HG02571 (cell line): ENCODE results near the gene RCBTB1.
"Not testable (repeated sequence)": the region's sequence is repeated elsewhere in the genome, so short reads cannot be mapped to it uniquely, and the experiment has no call there.

Experiments
- ATAC-seq: cut with Tn5 transposase; IDR thresholded peaks from one replicate; pipeline ENCODE4 v1.9.1; 2021; ENCODE audit warnings: mild to moderate bottlenecking, moderate library complexity; ENCODE audit not compliant: unreplicated experiment

The RCBTB1 gene

DNA sequence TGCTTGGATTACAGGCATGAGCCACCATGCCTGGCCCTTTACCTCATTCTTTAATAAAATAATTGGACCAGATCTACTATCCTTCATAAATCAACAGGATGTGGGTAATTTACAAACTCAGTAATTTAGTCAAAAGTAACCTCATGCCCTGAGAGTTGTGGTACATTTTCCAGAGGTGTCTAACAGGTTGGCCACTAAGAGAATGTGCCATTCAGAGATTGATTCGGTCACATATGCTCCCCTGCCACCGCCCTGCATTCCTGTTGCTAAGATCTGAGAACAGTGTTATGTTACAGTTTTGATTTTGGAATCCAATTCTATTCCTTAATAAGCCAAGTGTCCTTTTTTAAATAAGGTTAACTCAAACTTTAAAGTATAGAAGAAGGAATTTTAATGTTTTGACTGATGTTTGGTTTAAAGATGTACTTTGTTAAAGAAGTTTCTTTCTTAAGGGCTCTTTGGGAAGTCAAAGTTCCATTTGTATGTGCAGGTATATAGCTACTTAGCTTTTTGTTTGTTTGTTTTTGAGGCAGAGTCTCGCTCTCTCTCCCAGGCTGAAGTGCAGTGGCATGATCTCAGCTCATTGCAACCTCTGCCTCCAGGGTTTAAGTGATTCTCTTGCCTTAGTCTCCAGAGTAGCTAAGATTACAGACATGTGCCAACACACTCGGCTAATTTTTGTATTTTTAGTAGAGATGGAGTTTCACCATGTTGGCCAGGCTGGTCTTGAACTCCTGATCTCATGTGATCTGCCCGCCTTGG, 60.4 kb downstream of the RCBTB1 start:
- no peak for ATAC-seq

DNA sequence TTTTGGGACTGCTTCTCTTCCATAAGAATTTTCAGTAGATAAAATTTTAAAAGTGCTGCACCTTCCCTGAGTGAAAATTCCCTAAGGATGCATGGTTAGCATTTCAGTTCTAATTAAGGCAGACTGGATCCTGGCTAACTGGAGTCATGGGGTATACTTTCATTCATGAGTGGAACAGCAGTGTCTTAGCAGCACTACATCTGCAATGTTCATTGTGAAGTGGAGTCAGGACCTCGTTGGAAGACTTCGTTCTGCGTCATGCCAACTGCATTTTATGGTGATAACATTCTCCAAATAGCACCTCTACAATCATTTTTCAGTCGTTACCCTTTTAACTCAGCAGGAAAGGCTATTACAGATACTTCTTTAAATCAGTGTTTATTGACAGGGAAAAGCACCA, 64.1 kb downstream of the RCBTB1 start:
- ATAC-seq: no peak

DNA sequence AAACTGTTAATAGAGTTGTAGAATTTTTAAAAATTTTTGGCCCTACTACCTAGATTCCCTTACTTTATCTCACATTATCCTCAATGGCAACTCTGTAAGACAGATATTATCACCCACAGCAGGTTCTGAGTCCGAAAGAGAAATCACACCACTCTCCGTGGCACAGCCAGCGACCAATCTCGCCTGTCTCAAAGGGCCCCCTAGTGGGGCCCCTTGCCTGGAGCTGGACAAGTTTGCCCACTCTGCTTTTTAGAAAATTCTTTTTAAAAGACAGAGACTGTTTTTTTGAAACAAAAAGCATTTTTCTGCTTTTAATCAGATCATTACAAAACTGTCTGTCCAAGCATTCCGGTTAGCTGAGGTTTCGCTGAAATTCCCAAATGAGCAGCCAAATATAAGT, 67.9 kb downstream of the RCBTB1 start:
- no peak for ATAC-seq

DNA sequence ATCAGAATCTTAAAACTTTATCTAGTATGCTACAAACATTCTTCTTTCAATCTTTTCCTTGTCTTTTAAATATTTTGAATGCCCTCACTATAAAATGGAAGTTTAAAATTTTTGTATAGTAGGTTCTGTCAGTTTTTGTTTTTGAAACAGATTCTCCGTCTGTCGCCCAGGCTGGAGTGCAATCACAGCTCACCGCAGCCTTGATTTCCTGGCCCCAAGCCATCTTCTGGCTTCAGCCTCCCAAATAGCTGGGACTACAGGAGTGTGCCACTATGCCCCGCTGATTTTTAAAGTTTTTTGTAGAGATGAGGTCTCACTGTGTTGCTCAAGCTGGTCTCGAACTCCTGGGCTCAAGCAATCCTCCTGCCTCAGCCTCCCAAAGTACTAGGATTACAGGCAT, 68.9 kb downstream of the RCBTB1 start:
- no peak for ATAC-seq

DNA sequence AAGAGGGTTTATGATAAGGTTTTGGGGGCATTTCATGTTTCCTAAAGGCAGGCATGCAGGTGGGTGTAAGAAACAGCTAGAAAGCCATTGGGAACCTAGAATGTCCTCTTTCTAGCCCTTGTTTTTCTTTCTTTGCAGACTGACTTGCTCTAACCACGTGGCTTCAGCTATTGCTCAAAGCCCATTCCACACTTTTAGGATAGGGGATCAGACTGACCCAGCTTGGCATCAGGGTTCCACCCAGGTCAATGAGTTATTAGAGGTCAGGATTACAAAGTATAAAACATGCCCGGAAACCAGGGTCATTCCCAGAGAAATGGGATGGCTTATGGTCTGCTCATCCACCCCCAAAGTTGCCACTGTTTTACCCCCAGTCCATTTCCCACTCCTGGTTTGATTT, 72.8 kb downstream of the RCBTB1 start:
- ATAC-seq: no peak

DNA sequence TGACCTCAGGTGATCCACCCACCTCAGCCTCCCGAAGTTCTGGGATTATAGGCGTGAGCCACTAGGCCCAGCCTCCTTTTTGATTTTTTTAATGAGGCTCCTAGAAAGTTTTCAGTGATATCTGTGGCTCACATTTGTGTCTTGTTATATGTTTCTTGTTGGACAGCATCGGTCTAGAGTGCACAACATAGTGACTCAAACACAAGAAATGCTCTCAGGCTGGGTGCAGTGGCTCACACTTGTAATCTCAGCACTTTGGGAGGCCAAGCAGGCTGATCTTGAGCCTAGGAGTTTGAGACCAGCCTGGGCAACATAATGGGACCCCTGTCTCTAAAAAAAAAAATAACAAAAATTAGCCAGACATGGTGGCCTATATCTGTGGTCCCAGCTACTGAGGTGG, 81.4 kb downstream of the RCBTB1 start:
- ATAC-seq: no peak

DNA sequence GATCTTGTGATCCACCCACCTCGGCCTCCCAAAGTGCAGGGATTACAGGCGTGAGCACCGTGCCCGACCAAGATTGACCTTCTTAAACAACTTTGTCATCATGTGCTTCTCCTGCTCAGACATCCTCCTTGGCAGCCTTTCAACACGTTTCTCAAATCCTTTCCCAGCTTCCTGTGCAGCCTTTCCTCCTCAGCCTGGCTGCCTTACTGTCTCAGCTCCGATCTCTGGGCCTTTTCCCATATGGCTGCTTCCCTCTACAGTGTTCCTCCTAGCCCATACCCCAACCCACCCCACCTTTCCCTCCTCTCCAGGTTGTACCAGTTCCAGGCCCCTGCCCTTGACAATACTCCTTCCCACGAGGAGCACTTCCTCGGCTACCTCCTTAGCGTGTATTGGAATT, 82.4 kb downstream of the RCBTB1 start:
- no peak for ATAC-seq

DNA sequence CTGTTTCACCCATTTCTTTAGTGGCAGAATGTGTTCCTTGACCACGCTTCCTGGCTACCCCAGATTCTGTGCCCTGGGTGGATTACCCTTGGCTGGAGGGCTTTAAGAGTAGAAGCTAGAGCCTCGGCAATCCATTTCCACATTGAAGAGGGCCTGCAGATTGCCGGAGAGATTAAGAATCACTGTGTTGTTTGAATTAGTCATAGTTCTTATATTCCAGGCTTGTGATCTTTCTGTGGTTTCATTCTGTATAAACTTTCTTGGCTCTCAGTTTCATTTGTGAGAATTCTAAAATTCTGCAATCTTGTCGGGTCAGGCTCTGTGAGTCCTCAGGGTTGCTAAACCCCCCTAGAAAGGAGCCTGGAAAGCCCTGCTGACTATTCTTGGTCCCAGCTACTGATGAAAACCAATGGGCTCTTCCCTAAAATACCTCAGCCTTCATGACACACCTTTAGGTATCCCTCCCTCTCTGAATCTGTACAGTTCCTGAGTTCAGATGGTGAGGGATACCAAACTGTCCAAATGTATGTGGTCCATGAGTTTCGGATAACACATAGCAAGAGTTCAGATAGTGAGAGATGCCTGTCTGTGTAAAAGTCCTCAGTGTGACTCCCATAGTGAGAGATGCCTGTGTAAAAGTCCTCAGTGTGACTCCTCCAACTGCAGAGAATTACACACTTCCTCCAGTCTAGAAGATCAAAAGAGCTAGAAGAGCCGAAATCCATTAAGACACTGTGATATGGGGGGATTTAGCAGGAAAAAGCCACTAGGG, 85.3 kb downstream of the RCBTB1 start:
- no peak for ATAC-seq

DNA sequence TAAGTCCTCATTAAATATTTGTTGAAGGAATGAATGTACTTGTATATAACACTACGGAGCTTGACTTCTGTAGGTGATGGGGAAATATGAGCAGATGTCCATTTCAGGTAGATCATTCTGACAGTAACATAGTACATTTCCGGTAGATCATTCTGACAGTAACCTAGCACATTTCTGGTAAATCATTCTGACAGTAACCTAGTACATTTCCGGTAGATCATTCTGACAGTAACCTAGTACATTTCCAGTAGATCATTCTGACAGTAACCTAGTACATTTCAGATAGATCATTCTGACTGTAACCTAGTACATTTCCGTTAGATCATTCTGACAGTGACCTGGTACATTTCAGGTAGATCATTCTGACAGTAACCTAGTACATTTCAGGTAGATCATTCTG, 87.2 kb downstream of the RCBTB1 start:
- no peak for ATAC-seq

DNA sequence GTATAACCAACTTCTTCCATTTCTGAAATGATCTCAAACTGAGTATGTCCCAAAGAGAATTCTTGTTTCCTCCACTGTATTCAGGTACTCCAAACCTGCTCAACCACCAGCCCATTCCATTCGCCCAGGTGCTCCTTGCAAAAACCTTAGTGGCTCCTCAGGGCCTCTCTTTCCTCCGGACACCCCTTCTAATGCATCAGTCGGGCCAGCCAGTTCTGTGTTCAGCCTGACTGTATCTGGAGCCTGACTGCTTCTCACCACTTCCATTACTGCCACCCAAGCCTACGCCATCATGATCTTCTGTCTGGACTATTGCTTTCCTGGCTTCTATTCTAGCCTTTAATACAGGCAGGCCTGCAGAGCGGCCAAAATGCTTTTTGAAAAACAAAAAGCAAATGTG, 88.1 kb downstream of the RCBTB1 start:
- no peak for ATAC-seq

DNA sequence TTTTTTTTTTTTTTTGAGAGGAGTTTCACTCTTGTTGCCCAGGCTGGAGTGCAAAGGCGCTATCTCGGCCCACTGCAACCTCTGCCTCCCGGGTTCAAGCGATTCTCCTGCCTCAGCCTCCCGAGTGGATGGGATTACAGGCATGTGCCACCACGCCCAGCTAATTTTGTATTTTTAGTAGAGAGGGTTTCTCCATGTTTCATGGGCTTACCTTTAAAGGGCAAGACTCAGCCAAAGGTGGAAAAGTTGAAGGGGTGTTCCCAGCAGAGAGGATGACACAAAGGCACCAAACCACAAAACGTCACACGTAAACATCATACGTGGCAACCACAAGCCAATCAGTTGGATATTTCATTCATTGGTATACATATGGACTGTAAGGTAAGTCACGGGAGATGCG, 88.5 kb downstream of the RCBTB1 start:
- not testable (repeated sequence) for ATAC-seq

DNA sequence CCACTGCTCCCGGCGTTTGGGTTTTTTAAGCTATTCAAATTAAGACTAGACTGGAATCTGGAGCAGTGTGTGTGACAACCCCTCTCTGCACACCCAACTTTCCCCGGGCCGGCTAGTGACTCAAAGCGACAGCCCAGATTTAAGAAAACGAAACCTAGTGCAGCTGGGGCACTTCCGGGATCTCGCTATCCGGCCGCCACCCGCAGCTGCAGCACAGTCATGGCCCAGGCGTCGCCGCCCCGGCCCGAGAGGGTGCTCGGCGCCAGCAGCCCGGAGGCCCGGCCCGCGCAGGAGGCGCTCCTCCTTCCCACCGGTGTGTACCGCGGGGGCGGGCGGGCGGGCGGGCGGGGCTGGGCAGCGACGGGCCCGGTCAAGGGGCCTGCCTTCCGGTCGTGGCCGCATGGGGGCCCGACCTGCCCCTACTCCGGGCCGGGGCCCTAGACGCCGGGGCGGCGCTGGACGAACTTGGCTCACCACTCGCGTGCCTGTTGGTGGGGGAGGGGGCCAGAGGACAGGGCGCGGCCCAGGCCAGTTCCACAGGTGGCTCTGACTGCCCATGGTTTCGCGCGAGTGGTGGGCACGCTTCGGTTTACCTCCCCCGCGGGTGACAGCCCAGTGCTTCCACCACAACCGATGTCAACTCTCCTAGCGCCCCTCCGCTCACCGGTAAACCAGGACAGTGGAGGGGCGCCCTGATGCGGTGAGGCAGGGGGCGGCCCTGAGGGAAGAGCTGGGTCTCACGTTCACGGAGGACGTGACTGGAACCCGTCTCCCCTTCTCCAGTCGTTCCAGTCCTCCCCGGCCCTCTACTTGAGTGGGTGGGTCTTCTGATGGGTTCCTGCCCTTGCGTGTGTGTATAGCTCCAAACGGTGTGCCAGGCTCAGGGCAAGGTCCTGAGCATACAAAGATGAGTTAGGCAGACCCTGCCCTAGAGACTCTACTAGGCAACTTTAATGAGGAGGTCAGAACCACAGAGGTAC, 89.3 kb downstream of the RCBTB1 start, which contains the start of gene PHF11:
TSS of gene PHF11 (plus strand) at position 171 of the 980 bp plus-strand sequence. CDS start at position 220, 49 bp downstream.
- ATAC-seq: peak; percentile 81

DNA sequence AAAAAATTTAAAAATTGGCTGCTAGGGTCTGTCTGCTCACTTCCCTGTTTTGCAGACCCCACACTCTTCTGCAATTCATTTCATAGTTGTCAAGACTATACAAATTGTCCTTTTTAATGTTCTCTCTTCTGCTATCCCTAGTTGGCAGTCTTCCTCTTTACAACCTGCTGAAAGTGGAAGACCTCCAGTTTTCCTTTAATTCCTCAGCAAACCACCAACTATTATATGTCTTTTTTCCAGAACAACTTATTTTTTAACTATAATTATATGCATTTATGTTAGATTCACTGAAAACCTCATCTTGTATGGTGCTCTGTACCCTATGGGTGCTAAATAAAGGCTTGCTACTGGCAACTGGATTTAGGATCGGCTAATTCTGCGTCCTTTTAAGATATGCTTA, 90.7 kb downstream of the RCBTB1 start:
- no peak for ATAC-seq

DNA sequence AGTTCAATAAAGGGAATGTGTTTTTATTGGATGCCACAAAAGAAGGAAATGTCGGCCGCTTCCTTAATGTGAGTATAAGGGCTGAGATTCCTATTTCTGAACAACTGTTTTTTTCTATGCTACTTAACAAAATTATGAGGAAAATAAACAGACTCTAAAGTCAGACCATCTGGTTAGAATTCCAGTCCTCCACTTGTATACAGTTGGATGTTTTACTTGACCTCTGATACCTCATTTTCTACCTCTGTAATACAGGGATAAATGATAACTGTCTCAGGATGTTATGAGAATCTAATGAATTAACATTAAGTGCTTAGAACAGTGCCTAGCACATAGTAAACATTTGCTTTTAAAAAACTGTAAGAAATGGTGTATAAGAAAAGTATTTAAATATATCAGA, 96.8 kb downstream of the RCBTB1 start:
- ATAC-seq: no peak
